AG09309 (cell line): ENCODE measurements around the gene GTPBP10.
A peak's percentile ranks its signal among the peaks of the same experiment; 100 is the strongest.
"Not testable (repeated sequence)": the region's sequence is repeated elsewhere in the genome, so short reads cannot be mapped to it uniquely, and the experiment has no call there.

Experiments used
- DNase-seq: peaks from one replicate; pipeline ENCODE4 v3.0.0-alpha.2; 2010; ENCODE audit warnings: low read depth
- H3K4me3 ChIP-seq: 2 replicates; pipeline ENCODE4 v1.5.1; 2011; ENCODE audit warnings: mild to moderate bottlenecking, low read depth, low read length, moderate library complexity; ENCODE audit not compliant: control insufficient read depth
- TF ChIP-seq, protein P1 (sequence below): IDR thresholded peaks from 2 replicates; pipeline ENCODE4 v1.5.1; 2011; ENCODE audit warnings: mild to moderate bottlenecking, low read depth, low read length, inconsistent platforms; ENCODE audit not compliant: insufficient read depth, control insufficient read depth; ENCODE audit errors: missing control alignments

The GTPBP10 gene

DNA sequence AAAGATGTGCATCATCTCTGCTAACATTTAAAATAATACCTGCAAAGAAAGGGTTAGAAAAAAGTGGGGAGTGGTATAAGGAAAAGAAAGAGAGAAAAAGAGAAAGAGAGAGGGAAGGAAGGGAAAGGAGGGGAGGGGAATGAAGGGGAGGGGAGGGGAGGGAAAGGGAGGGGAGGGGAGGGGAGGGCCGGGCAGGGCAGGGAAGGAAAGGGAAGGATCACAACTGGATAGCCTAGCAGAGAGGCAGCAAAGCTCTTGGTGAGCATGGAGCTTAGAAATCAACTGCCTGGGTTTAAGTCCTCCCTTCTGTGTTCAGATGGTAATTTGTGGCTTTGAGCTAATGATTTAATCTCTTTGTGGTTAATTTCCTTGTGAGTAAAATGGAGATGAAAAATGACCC lies 20.0 kb upstream of the GTPBP10 start:
- TF ChIP-seq, protein P1, sequence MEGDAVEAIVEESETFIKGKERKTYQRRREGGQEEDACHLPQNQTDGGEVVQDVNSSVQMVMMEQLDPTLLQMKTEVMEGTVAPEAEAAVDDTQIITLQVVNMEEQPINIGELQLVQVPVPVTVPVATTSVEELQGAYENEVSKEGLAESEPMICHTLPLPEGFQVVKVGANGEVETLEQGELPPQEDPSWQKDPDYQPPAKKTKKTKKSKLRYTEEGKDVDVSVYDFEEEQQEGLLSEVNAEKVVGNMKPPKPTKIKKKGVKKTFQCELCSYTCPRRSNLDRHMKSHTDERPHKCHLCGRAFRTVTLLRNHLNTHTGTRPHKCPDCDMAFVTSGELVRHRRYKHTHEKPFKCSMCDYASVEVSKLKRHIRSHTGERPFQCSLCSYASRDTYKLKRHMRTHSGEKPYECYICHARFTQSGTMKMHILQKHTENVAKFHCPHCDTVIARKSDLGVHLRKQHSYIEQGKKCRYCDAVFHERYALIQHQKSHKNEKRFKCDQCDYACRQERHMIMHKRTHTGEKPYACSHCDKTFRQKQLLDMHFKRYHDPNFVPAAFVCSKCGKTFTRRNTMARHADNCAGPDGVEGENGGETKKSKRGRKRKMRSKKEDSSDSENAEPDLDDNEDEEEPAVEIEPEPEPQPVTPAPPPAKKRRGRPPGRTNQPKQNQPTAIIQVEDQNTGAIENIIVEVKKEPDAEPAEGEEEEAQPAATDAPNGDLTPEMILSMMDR, result no peak
- H3K4me3 ChIP-seq, result no peak overlapping the region
- no peak for DNase-seq

DNA sequence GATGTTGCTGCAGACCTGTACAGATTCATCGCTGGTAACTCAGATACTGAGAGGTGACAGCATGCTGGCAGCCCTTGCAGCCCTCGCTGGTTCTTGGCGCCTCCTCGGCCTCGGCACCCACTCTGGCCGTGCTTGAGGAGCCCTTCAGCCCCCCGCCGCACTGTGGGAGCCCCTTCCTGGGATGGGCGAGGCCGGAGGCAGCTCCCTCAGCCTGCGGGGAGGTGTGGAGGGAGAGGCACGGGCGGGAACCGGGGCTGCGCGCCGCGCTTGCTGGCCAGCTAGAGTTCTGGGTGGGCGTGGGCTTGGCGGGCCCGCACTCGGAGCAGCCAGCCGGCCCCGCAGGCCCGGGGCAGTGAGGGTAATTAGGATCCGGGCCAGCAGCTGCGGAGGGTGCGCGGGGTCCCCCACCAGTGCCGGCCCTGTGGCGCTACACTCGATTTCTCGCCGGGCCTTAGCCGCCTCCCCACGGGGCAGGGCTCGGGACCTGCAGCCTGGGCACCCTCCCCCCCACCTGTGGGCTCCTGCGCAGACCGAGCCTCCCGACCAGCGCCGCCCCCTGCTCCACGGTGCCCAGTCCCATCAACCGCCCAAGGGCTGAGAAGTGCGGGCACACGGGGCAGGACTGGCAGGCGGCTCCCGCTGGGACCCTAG lies 12.2 kb upstream of the GTPBP10 start:
- no peak overlapping the region for H3K4me3 ChIP-seq
- no peak for DNase-seq
- TF ChIP-seq, protein P1, result no peak

DNA sequence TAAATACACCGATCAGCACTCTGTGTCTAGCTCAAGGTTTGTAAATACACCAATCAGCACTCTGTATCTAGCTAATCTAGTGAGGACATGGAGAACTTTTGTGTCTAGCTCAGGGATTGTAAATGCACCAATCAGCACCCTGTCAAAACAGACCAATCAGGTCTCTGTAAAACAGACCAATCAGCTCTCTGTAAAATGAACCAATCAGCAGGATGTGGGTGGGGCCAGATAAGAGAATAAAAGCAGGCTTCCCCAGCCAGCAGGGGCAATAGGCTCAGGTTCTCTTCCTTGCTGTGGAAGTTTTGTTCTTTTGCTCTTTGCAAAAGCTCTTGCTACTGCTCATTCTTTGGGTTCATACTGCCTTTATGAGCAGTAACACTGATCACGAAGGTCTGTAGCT lies 11.6 kb upstream of the GTPBP10 start:
- not testable (repeated sequence) for DNase-seq, H3K4me3 ChIP-seq

DNA sequence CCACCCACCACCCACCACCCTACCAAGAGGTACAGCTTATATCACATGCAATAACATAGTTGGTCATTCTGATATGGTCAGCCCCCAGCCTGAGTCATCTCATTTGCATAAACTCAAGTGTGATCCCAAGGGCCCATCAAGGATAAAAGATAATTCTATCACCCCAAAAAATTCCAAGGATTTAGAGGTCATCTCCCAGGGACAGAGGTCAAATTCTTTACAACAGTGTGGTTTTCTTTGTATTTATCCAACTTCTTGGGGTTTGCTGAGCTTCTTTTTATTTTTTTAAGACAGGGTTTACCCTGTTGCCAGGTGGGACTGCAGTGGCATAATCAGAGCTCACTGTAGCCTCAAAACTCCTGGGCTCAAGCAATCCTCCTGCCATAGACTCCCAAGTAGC lies 9.4 kb upstream of the GTPBP10 start:
- TF ChIP-seq, protein P1, result no peak
- DNase-seq, result no peak
- no peak overlapping the region for H3K4me3 ChIP-seq

GRCh38 chr7:90345016-90345415 lies 1.5 kb upstream of the GTPBP10 start:
- no peak for DNase-seq
- H3K4me3 ChIP-seq, result no peak overlapping the region
- TF ChIP-seq, protein P1, result no peak

DNA sequence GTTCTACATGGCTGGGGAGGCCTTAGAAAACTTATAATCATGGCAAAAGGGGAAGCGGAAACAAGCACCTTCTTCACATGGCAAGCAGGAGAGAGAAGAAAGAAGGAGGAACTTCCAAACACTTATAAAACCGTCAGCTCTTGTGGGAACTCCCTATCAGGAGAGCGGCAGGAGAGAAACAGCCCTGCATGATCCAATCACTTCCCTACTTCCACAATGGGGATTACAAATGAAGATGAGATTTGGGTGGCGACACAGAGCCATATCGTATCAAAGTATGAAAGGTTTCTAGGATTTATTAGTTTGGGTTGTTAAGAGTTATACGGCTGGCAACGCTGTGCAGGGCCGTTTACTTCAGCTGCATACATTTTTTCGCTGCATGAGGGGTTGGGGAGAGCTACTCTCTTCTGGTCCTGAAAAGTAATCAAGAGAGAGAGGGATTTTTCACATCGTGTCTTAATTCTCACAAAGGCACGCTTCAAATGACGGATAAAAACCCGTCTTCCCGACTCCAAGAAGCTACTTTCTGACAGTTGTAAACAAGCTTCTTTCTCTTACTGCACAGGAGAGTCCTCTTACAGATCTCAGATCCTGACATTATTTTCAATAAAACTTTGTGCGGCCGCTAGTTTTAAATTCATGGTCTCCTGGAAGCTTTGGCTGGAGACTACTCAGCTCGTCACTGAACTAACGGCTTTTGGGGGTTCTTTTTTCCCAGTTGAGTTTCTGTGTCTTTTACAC lies 751 bp upstream of the GTPBP10 start:
- peak overlapping the region; percentile 99 for H3K4me3 ChIP-seq
- TF ChIP-seq, protein P1, result no peak
- DNase-seq, result peak; percentile 7

GRCh38 chr7:90347759-90348158 lies 1.2 kb downstream of the GTPBP10 start:
- H3K4me3 ChIP-seq, result no peak overlapping the region
- TF ChIP-seq, protein P1, result no peak
- DNase-seq, result no peak
